B cell (primary cell): Measurements from ENCODE around the gene ADAMTS17. TPM values are rescaled to one million over a fixed set of nuclear protein-coding genes. Genes with fewer than 3 reads are reported as not detected.

Experiments
- ATAC-seq: fragments of 200-7000 bp; cut with Tn5 transposase; one replicate; pipeline ENCODE4 v1.10.0; 2021; ENCODE audit warnings: low read depth, mild to moderate bottlenecking, moderate number of reproducible peaks, moderate library complexity
- CTCF ChIA-PET: fragments of 350-600 bp; sonication (Branson Sonifier 250); formaldehyde crosslinking; loops from one replicate; lab custom pipeline; 2021; ENCODE audit warnings: antibody characterized with exemption, inconsistent platforms; lab: Charles Lee
- POLR2A ChIA-PET: fragments of 350-600 bp; sonication (Branson Sonifier 250); formaldehyde crosslinking; loops from one replicate; lab custom pipeline; 2021; ENCODE audit warnings: antibody characterized with exemption; lab: Charles Lee
- DNase-seq: peaks from one replicate; pipeline ENCODE4 v3.0.0; 2013
- H2AFZ ChIP-seq: 2 replicates; pipeline ENCODE4 v1.6.1; 2012; ENCODE audit warnings: mild to moderate bottlenecking, low read depth, low read length; ENCODE audit not compliant: insufficient read depth, poor library complexity, severe bottlenecking
- H3K27ac ChIP-seq, 2 donors: 1 replicate in 1 of 2; 2 replicates in 1 of 2; pipeline ENCODE4 v1.5.1; 2012 to 2013; ENCODE audit warnings: low read length in 2 of 2, mild to moderate bottlenecking in 2 of 2, moderate library complexity in 1 of 2
- H3K27me3 ChIP-seq, 4 experiments: fragments of 200-600 bp in 1 of 4; sonication (generic) in 1 of 4; replicated peaks in 1 of 4; 1 replicate in 2 of 4; 2 replicates in 2 of 4; pipeline versions ENCODE4 v1.6.1 to v1.7.0; 2013 to 2016; ENCODE audit warnings: low read length in 3 of 4, mild to moderate bottlenecking in 2 of 4, mixed read lengths in 1 of 4, moderate library complexity in 1 of 4; ENCODE audit not compliant: insufficient read depth in 4 of 4, control insufficient read depth in 3 of 4; ENCODE audit errors: control extremely low read depth in 1 of 4
- H3K36me3 ChIP-seq, 2 experiments: replicated peaks in 1 of 2; 1 replicate in 1 of 2; 2 replicates in 1 of 2; pipeline versions ENCODE4 v1.6.1 to v1.7.1; 2013; ENCODE audit warnings: low read length in 1 of 2; ENCODE audit not compliant: insufficient read depth in 2 of 2, control insufficient read depth in 1 of 2; ENCODE audit errors: control extremely low read depth in 1 of 2, extremely low read depth in 1 of 2
- H3K4me1 ChIP-seq, 2 donors: fragments of 200-600 bp in 1 of 2; sonication (generic) in 1 of 2; 1 replicate in 1 of 2; 2 replicates in 1 of 2; pipeline versions ENCODE4 v1.5.1 to v1.6.1; 2013 to 2017; ENCODE audit warnings: low read length in 2 of 2; ENCODE audit not compliant: control insufficient read depth in 2 of 2, insufficient read depth in 2 of 2
- H3K4me2 ChIP-seq: replicated peaks from 2 replicates; pipeline ENCODE3; 2012; ENCODE audit warnings: mild to moderate bottlenecking, low read depth, low read length; ENCODE audit not compliant: poor library complexity, severe bottlenecking
- H3K4me3 ChIP-seq, 5 experiments: fragments of 200-600 bp in 1 of 5; sonication (generic) in 1 of 5; 1 replicate in 3 of 5; 2 replicates in 2 of 5; pipeline versions ENCODE4 v1.5.1 to v1.7.0; 2011 to 2016; ENCODE audit warnings: low read length in 4 of 5, mild to moderate bottlenecking in 4 of 5, low read depth in 2 of 5, control low read depth in 1 of 5, moderate library complexity in 1 of 5; ENCODE audit not compliant: insufficient read depth in 1 of 5; ENCODE audit errors: control extremely low read depth in 1 of 5, extremely low read depth in 1 of 5
- H3K79me2 ChIP-seq: fragments of 200-600 bp; sonication (generic); one replicate; pipeline ENCODE4 v1.6.0; 2016; ENCODE audit warnings: low read length; ENCODE audit not compliant: control insufficient read depth, insufficient read depth
- H3K9ac ChIP-seq: fragments of 200-600 bp; sonication (generic); 2 replicates; pipeline ENCODE4 v1.6.1; 2017; ENCODE audit warnings: mild to moderate bottlenecking, low read length, moderate library complexity
- H3K9me3 ChIP-seq, 3 donors: one replicate each; pipeline versions ENCODE4 v1.6.1 to v1.7.1; 2013; ENCODE audit warnings: low read length in 2 of 3; ENCODE audit not compliant: control insufficient read depth in 2 of 3, insufficient read depth in 1 of 3; ENCODE audit errors: control extremely low read depth in 1 of 3
- H4K20me1 ChIP-seq: 2 replicates; pipeline ENCODE4 v1.6.0; 2012; ENCODE audit warnings: mild to moderate bottlenecking, low read length; ENCODE audit not compliant: insufficient read depth, control insufficient read depth, poor library complexity, severe bottlenecking
- H3K27ac Mint-ChIP-seq: one replicate; pipeline ENCODE4 v1.8.0; 2021; ENCODE audit warnings: mixed read lengths
- H3K27me3 Mint-ChIP-seq: one replicate; pipeline ENCODE4 v1.8.0; 2021; ENCODE audit warnings: mixed read lengths
- H3K4me1 Mint-ChIP-seq: one replicate; pipeline ENCODE4 v1.8.0; 2021; ENCODE audit warnings: mixed read lengths
- H3K4me3 Mint-ChIP-seq: one replicate; pipeline ENCODE4 v1.8.0; 2021; ENCODE audit warnings: mixed read lengths
- H3K9me3 Mint-ChIP-seq: one replicate; pipeline ENCODE4 v1.8.0; 2022; ENCODE audit warnings: mixed read lengths; ENCODE audit not compliant: insufficient read depth
- CTCF ChIP-seq: fragments of 200-600 bp; IDR thresholded peaks from one replicate; pipeline ENCODE4 v1.8.0; 2022; ENCODE audit warnings: antibody characterized with exemption, mild to moderate bottlenecking
- EZH2 ChIP-seq: IDR thresholded peaks from 2 replicates; pipeline ENCODE4 v1.6.1; 2012; ENCODE audit warnings: borderline replicate concordance, low read depth, mild to moderate bottlenecking, moderate library complexity, low read length; ENCODE audit not compliant: insufficient read depth, poor library complexity, severe bottlenecking
- WGBS: methylation state at CpG from one replicate; pipeline ENCODE4 v1.1.5; 2013; ENCODE audit warnings: missing lambda C conversion rate; ENCODE audit not compliant: insufficient coverage; 5-methylcytosine and 5-hydroxymethylcytosine counted together
- intact Hi-C: fragments of 100-400 bp; cut with micrococcal nuclease; formaldehyde crosslinking; loops from one replicate; pipeline ENCODE4 v1.10.0; 2022
- polyA plus RNA-seq: library from polyadenylated mRNA; depleted of rRNA; stranded (reverse); fragments of >200 nt; gene quantifications from 2 replicates; pipeline ENCODE4 v1.2.3, GENCODE V29; 2012
- total RNA-seq, 2 donors: library from RNA; stranded (reverse); fragments of 120-200 nt in 1 of 2; gene quantifications; 1 replicate in 1 of 2; 2 replicates in 1 of 2; pipeline versions ENCODE4 v1.2.3 to v1.2.4, GENCODE V29; 2013 to 2022

ADAMTS17 gene
- total and polyA plus RNA-seq, 2 donors (not counting 1 experiment from before 2014, with no cell fraction given): 0.10 TPM; not detected in 1

GRCh38 chr15:100050877-100051786 is 290.6 kb downstream of the ADAMTS17 start:
- ChIA-PET POLR2A (no interaction called here), CTCF (no interaction called here)
- H3K9ac ChIP-seq: no peak overlapping the region
- no peak overlapping the region for H2AFZ ChIP-seq
- TF ChIP-seq CTCF: no peak
- no peak for TF ChIP-seq EZH2
- H3K79me2 ChIP-seq: no peaks in the 10 kb centered on the region
- no peak overlapping the region for H3K27ac Mint-ChIP-seq
- no peaks in the 10 kb centered on the region for H3K27me3 ChIP-seq
- H3K4me1 Mint-ChIP-seq: no peaks in the 10 kb centered on the region
- no peak overlapping the region for H3K27ac ChIP-seq
- H3K4me3 ChIP-seq: no peak overlapping the region
- no peak overlapping the region for H3K4me3 Mint-ChIP-seq
- H3K9me3 ChIP-seq: peaks cover 0 to 1% (median 0%) of the 10 kb centered on the region in 3 donors
- H3K9me3 Mint-ChIP-seq: peaks cover 4% of the 10 kb centered on the region
- no peaks in the 10 kb centered on the region for H3K36me3 ChIP-seq
- H3K27me3 Mint-ChIP-seq: no peaks in the 10 kb centered on the region
- ATAC-seq: no peak
- intact Hi-C loops: no loop called here
- H4K20me1 ChIP-seq: no peaks in the 10 kb centered on the region
- WGBS: 84% methylated on average over 16 of the region's 19 CpGs
- no peak for DNase-seq
- H3K4me1 ChIP-seq: no peaks in the 10 kb centered on the region
- no peak overlapping the region for H3K4me2 ChIP-seq
